Thyroid gland (tissue), 4 donors: ENCODE measurements around the gene MED25.

ENCODE experiments used
- POLR2A ChIP-seq, 2 donors: fragments of 450-650 bp; IDR thresholded peaks; one replicate each; pipeline ENCODE4 v1.6.1; 2017; ENCODE audit warnings: antibody characterized with exemption in 2 of 2, mild to moderate bottlenecking in 2 of 2, moderate library complexity in 1 of 2
- TF ChIP-seq, protein P1 (sequence below), 6 experiments: fragments of 200-600 bp in 3 of 6; fragments of 450-650 bp in 3 of 6; sonication (generic) in 3 of 6; IDR thresholded peaks; one replicate each; pipeline ENCODE4 v1.5.1; 2016 to 2019; ENCODE audit warnings: antibody characterized with exemption in 6 of 6, mild to moderate bottlenecking in 2 of 6, inconsistent platforms in 1 of 6, moderate library complexity in 1 of 6

DNA sequence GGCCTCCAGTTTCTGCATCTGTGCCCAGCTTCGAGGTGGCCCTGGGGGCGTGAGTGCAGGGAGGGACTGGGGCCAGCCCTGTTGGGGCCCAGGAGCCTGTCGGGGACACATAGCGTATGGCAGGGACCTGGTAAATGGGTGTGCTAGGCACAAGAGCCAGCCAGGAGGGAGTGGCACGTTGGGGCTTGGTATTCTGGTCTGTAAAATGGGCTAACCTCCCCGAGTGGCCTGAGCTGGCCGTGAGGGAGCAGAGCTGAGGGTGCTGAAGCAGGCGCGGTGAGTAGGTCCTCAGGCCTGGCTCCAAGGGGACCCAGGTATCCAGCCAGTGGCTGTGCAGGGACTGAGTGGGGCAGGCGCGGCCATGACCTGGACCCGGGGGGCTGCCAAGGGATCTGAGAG is 37.2 kb downstream of the MED25 start:
- TF ChIP-seq, protein P1, sequence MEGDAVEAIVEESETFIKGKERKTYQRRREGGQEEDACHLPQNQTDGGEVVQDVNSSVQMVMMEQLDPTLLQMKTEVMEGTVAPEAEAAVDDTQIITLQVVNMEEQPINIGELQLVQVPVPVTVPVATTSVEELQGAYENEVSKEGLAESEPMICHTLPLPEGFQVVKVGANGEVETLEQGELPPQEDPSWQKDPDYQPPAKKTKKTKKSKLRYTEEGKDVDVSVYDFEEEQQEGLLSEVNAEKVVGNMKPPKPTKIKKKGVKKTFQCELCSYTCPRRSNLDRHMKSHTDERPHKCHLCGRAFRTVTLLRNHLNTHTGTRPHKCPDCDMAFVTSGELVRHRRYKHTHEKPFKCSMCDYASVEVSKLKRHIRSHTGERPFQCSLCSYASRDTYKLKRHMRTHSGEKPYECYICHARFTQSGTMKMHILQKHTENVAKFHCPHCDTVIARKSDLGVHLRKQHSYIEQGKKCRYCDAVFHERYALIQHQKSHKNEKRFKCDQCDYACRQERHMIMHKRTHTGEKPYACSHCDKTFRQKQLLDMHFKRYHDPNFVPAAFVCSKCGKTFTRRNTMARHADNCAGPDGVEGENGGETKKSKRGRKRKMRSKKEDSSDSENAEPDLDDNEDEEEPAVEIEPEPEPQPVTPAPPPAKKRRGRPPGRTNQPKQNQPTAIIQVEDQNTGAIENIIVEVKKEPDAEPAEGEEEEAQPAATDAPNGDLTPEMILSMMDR (IDR thresholded peaks at IDR 0.05) = no peak
- TF ChIP-seq POLR2A (IDR thresholded peaks at IDR 0.05) = no peak
